Lower leg skin (tissue), 3 donors: ENCODE measurements around the gene POLR2H.

Experiments used
- POLR2A ChIP-seq, 2 donors: fragments of 450-650 bp; IDR thresholded peaks; one replicate each; pipeline ENCODE4 v1.6.1; 2016 to 2017; ENCODE audit warnings: antibody characterized with exemption in 2 of 2, mild to moderate bottlenecking in 1 of 2, moderate library complexity in 1 of 2
- TF ChIP-seq, protein P1 (sequence below), 3 donors: fragments of 450-650 bp; IDR thresholded peaks; one replicate each; pipeline ENCODE4 v1.5.1; 2016; ENCODE audit warnings: antibody characterized with exemption in 3 of 3, mild to moderate bottlenecking in 3 of 3, moderate library complexity in 2 of 3

DNA sequence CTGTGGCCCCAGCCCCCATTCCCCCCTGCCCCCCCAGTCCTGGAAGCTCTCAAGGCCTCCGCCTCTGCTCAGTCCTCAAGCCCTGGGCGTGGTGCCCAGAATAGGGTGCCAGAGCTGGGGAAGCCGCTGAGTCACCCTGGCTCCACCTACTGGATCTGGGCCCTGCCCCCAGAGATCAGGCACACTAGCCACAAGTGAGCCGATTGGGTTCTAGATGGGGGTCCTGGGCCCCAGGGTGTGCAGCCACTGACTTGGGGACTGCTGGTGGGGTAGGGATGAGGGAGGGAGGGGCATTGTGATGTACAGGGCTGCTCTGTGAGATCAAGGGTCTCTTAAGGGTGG lies 41.4 kb upstream of the POLR2H start:
- TF ChIP-seq, protein P1, sequence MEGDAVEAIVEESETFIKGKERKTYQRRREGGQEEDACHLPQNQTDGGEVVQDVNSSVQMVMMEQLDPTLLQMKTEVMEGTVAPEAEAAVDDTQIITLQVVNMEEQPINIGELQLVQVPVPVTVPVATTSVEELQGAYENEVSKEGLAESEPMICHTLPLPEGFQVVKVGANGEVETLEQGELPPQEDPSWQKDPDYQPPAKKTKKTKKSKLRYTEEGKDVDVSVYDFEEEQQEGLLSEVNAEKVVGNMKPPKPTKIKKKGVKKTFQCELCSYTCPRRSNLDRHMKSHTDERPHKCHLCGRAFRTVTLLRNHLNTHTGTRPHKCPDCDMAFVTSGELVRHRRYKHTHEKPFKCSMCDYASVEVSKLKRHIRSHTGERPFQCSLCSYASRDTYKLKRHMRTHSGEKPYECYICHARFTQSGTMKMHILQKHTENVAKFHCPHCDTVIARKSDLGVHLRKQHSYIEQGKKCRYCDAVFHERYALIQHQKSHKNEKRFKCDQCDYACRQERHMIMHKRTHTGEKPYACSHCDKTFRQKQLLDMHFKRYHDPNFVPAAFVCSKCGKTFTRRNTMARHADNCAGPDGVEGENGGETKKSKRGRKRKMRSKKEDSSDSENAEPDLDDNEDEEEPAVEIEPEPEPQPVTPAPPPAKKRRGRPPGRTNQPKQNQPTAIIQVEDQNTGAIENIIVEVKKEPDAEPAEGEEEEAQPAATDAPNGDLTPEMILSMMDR (IDR thresholded peaks at IDR 0.05), result no peak
- no peak for TF ChIP-seq POLR2A (IDR thresholded peaks at IDR 0.05)
